ENCODE data around the gene MERTK.

DNA sequence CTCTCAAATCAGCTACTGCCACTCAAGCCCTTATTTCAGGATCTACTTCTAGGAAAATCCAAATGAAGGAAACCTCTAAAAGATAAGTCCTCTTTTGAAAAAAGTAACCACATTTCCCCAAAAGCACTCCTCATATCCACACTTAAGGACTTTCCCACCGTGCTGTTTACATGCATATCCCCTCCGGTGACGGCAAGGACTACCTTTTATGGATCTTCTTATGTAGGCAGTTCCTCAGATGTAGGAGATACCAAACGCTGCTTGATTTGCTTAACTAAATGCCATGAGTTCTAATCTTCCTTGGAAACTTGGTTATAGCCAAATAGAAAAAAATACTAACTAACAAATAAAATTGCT is 149.8 kb downstream of the MERTK start:
- TF ChIP-seq EP300 (IDR thresholded peaks at IDR 0.05; ENCODE audit: low read depth in 2 of 2, low read length in 2 of 2) (no peak), EP300 (CRISPR knock-in tag; IDR thresholded peaks at IDR 0.05; ENCODE audit: borderline replicate concordance) (no peak), EZH2 (conservative IDR thresholded peaks at IDR 0.05; ENCODE audit: low read depth, low read length) (no peak), FIP1L1 (IDR thresholded peaks at IDR 0.05; ENCODE audit: borderline replicate concordance, insufficient read depth, low read depth, low read length) (no peak), RXRA (CRISPR knock-in tag; IDR thresholded peaks at IDR 0.05) (no peak)
- TF ChIP-seq, protein P1, sequence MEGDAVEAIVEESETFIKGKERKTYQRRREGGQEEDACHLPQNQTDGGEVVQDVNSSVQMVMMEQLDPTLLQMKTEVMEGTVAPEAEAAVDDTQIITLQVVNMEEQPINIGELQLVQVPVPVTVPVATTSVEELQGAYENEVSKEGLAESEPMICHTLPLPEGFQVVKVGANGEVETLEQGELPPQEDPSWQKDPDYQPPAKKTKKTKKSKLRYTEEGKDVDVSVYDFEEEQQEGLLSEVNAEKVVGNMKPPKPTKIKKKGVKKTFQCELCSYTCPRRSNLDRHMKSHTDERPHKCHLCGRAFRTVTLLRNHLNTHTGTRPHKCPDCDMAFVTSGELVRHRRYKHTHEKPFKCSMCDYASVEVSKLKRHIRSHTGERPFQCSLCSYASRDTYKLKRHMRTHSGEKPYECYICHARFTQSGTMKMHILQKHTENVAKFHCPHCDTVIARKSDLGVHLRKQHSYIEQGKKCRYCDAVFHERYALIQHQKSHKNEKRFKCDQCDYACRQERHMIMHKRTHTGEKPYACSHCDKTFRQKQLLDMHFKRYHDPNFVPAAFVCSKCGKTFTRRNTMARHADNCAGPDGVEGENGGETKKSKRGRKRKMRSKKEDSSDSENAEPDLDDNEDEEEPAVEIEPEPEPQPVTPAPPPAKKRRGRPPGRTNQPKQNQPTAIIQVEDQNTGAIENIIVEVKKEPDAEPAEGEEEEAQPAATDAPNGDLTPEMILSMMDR (CRISPR knock-in tag; IDR thresholded peaks at IDR 0.05) = no peak
